ENCODE data around the gene VPS54. TPM values are rescaled to one million over a fixed set of nuclear protein-coding genes. Genes with fewer than 3 reads are reported as not detected.
"Not testable (repeated sequence)": the region's sequence is repeated elsewhere in the genome, so short reads cannot be mapped to it uniquely, and the experiment has no call there.

The VPS54 gene
- total RNA-seq, 1 donor from 2014 or later: 22.2 TPM

- no peak for DNase-seq (ENCODE audit: low spot score)
Observed at GRCh38 chr2:63872571-63873328, 146.5 kb downstream of the VPS54 start.

- no peak for DNase-seq (ENCODE audit: low spot score)
Observed at GRCh38 chr2:63871864-63872263, 147.4 kb downstream of the VPS54 start.

- DNase-seq (ENCODE audit: low spot score): no peak
Observed at GRCh38 chr2:63870679-63871078, 148.5 kb downstream of the VPS54 start.

GRCh38 chr2:63866009-63866709, 153.1 kb downstream of the VPS54 start:
- DNase-seq (ENCODE audit: low spot score): no peak

GRCh38 chr2:63865159-63865799, 153.9 kb downstream of the VPS54 start:
- no peak for DNase-seq (ENCODE audit: low spot score)

- DNase-seq (ENCODE audit: low spot score): no peak
Observed at GRCh38 chr2:63863707-63864106, 155.5 kb downstream of the VPS54 start.

- no peak for DNase-seq (ENCODE audit: low spot score)
Observed at GRCh38 chr2:63862806-63863205, 156.4 kb downstream of the VPS54 start.

GRCh38 chr2:63861220-63861822, 157.9 kb downstream of the VPS54 start:
- DNase-seq (ENCODE audit: low spot score): no peak

- no peak for DNase-seq (ENCODE audit: low spot score)
Observed at GRCh38 chr2:63858291-63858690, 160.9 kb downstream of the VPS54 start.

- DNase-seq (ENCODE audit: low spot score): no peak
Observed at GRCh38 chr2:63856303-63856603, 163.0 kb downstream of the VPS54 start.

- no peak for DNase-seq (ENCODE audit: low spot score)
Observed at GRCh38 chr2:63855418-63856302, 163.6 kb downstream of the VPS54 start.

GRCh38 chr2:63853527-63854310, 165.5 kb downstream of the VPS54 start:
- DNase-seq (ENCODE audit: low spot score): no peak

- DNase-seq (ENCODE audit: low spot score): no peak
Observed at GRCh38 chr2:63851691-63852311, 167.4 kb downstream of the VPS54 start.

- no peak for DNase-seq (ENCODE audit: low spot score)
Observed at GRCh38 chr2:63850649-63851048, 168.6 kb downstream of the VPS54 start.

GRCh38 chr2:63850204-63850571, 169.0 kb downstream of the VPS54 start:
- no peak for DNase-seq (ENCODE audit: low spot score)

GRCh38 chr2:63849381-63850203, 169.6 kb downstream of the VPS54 start:
- no peak for DNase-seq (ENCODE audit: low spot score)

- not testable (repeated sequence) for DNase-seq (ENCODE audit: low spot score)
Observed at GRCh38 chr2:63847571-63847970, 171.7 kb downstream of the VPS54 start.

GRCh38 chr2:63846487-63846886, 172.7 kb downstream of the VPS54 start:
- DNase-seq (ENCODE audit: low spot score): no peak

- no peak for DNase-seq (ENCODE audit: low spot score)
Observed at GRCh38 chr2:63845866-63846265, 173.4 kb downstream of the VPS54 start.
